Femur (tissue), 1 donor: ENCODE measurements around the gene RAB26.
A peak's percentile ranks its signal among the peaks of the same experiment; 100 is the strongest.
"Not testable (repeated sequence)": the region's sequence is repeated elsewhere in the genome, so short reads cannot be mapped to it uniquely, and the experiment has no call there.

Source experiments
- DNase-seq: peaks from one replicate; pipeline ENCODE4 v3.0.0-alpha.2; 2017

RAB26 gene, protein sequence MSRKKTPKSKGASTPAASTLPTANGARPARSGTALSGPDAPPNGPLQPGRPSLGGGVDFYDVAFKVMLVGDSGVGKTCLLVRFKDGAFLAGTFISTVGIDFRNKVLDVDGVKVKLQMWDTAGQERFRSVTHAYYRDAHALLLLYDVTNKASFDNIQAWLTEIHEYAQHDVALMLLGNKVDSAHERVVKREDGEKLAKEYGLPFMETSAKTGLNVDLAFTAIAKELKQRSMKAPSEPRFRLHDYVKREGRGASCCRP

GRCh38 chr16:2147981-2148671 lies at the start of gene RAB26:
Gene RAB26 (plus strand): TSS chr16:2148625. CDS start chr16:2148784, 159 bp downstream.
- peak; percentile 86 for DNase-seq

DNA sequence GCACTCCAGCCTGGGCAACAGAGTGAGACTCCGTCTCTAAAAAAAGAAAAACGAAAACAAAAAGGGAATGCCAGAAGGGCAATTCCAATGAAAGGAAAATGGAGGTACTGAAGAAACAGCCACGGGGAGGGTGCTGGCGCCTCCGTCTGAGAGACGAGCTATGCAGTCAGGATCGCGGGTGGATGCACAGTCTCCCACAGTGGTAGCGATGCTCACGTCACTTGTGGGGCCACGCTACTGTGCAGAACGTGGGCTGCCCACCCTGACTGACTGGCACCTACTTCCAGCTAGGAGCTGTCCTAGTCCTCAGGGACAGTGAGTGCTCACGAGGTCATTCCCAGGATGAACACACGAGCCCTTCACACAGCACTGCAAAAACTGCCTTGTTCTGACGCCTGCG lies 46.8 kb upstream of the RAB26 start:
- not testable (repeated sequence) for DNase-seq

DNA sequence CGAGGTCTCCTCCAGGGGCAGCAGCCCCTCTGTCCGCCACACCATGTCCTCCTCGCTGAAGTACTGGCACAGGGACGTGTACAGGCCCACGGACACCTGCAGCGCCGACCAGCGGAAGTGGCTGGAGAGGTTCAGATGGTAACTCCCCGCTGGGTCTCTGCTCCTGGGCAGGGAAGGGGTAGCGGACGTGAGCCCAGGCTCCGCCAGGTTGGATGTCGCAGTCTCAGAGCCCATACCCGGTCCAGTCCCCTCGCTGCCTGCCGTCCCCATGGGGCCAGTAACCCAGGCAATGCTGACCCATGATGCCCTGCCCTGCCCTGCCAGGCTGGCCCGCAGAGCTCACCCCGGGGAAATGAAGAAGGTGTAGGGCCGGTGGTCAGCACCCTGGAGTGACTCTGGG lies 46.0 kb upstream of the RAB26 start:
- DNase-seq: no peak

GRCh38 chr16:2104464-2104863 lies 44.0 kb upstream of the RAB26 start:
- DNase-seq: not testable (repeated sequence)

DNA sequence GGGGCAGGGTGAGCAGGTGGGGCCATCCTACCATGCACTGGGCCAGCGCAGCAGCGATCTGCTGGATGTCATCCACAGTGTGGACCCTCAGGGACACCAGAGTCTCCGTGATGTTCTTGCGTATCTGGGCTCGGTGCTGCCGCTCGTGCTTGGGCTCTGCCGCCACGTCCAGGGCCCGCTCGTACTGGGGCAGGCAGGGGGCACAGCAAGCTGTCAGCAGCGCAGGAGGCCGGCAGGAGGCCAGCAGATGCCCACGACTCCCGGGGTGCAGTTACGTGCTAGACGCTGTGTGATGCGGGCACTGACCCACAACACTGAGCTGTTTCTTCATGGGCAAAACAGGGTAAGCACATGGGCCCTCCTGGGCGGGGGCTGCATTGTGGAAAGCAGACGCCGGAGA lies 43.1 kb upstream of the RAB26 start:
- not testable (repeated sequence) for DNase-seq

DNA sequence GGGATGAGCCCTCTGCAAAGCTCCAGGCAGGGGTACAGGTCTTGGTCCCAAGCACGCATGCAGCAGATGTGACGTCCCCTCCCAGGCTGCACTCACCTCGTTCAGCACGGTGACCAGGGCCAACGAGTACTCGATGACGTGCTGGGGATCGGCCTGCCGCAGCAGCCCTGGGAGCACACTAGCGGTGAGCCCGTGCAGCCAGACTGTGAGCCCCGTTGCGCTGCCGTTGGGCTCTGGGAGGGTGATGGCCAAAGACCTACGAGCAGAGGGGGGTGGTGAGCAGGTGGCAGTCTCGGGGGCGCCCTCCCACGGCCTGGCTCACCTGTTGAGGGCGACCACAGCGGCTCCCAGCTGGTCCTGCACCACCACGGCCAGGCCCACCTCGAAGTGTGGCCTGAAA lies 42.7 kb upstream of the RAB26 start:
- not testable (repeated sequence) for DNase-seq

DNA sequence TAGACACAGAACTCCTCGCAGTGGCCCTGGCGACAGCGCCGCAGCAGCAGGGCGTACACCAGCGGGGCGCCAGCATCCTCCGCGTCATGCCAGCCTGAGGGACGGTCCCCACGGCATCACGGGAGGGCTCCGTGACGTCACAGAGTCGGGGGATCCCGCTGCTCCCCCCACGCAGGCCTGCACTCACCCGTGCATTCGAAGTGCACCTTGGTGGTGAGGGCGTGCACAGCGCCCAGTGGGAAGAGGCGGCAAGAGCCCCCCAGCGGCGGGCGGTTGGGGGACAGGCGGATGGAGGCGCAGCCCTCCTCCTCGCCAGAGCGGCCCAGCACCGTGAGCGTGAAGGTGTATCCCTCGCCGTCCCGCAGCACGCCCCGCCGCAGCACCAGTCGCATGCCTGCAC lies 42.2 kb upstream of the RAB26 start:
- DNase-seq: not testable (repeated sequence)

DNA sequence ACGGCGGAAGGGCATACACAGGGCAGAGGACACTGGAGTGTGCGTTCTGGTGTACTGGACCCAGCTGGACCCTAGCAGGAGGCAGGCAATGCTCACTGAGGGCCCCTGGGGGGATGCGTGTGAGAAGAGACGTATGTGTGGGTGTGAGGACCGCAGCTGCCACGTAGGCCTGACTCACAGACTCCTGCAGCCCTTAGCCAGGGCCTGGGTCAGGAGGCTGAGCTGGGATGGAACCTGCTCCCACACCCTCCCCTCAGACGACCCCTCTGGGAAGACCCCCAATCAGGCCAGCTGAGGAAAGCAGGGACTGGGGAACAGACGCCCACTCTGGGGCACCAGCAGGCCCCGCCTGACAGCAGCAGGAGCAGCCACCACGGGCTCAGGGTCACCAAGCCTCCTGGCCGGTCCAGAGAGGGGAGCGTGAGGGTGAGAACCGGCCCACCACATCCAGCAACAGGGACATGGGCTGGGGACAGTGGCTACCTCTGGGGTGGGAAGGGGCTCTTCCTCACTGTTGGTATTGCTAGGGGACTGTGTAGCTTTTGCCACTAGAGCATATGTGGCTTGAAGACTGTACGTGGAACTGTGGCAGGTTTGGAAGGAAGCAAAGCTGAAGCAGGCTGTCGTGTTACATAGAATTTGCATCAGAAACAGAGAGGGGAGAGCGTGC lies 41.2 kb upstream of the RAB26 start:
- not testable (repeated sequence) for DNase-seq

- DNase-seq: not testable (repeated sequence)
These were observed 40.7 kb upstream of the RAB26 start for GRCh38 chr16:2107791-2108125.

- not testable (repeated sequence) for DNase-seq
These were observed 39.8 kb upstream of the RAB26 start for GRCh38 chr16:2108446-2109270.

DNA sequence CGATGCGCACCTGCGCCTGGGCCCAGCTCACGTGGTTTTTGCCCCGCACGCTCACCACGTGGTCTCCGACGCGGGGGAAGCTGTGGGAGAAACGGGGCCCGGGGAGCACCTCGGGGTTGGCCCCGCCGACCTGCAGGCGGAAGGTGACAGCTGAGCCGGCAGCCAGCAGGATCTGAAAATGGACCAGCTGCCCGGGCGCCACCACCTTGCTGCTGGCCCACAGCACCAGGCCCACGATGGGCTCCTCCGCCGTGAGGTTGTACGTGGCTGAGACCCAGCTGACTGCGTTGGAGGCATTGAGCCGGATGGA lies 39.2 kb upstream of the RAB26 start:
- DNase-seq: not testable (repeated sequence)

GRCh38 chr16:2109872-2110271 lies 38.6 kb upstream of the RAB26 start:
- DNase-seq: not testable (repeated sequence)

GRCh38 chr16:2110332-2111008 lies 38.0 kb upstream of the RAB26 start:
- DNase-seq: not testable (repeated sequence)

DNA sequence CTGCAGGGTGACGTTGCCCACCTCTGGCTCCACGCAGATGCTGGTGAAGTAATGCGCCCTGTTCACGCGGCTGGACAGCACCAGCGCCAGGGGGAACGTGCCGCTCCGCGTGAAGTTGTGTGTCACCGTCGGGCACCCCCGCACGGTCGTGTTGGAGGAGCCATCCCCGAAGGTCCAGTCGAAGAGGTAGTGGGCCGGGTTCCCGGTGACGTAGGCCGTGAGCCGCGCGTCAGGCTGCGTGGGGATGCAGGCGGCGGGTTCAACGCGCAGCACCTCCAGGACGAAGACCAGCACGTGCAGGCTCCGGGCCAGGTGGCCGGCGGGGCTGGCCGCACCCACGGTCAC lies 37.4 kb upstream of the RAB26 start:
- not testable (repeated sequence) for DNase-seq

- DNase-seq: not testable (repeated sequence)
These were observed 36.8 kb upstream of the RAB26 start for GRCh38 chr16:2111412-2112335.

DNA sequence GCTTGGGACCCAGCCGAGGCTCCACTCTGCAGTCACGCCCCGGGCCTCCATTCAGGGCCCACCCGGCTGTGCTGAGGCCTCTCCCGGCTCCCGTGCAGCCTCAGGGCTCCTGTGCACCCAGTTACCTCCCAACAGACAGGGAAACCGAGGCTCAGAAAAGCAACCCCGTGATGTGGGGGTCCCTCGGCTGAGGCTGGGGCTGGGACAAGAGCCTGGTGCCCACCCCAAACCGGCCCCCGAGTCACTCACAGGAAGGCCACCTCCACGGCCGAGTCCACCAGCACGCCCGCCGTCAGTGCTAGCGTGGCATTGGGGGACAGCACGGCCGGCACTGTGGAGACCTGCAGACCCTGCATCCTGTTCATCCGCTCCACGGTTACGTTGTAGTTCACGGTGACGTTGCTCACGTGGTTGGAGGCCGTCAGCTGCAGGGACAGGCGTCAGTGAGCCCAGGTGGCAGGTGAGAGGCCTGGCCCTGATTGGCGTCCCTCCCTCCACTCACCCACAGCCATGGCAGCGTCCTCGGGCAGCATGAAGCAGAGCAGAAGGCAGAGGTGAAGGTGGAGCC lies 35.8 kb upstream of the RAB26 start:
- DNase-seq: not testable (repeated sequence)

DNA sequence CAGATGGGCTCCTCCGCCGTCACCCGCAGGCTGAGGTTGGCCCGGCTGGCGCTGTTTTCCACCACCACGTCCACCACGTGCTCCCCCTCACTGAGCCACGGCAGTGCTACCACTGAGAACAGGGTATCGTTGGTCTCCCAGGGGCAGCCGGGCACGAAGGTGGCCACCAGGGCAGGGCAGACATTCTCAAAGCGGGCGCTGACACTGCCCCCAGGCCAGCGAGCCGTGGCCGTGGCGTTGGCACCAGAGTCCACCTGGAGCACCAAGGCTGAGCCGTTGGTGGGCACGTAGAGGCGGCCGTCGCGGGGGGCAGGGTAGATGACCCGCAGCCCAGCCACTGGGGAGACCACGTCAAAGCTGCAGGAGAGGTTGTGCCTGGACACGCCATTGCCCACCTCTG lies 34.2 kb upstream of the RAB26 start:
- not testable (repeated sequence) for DNase-seq

DNA sequence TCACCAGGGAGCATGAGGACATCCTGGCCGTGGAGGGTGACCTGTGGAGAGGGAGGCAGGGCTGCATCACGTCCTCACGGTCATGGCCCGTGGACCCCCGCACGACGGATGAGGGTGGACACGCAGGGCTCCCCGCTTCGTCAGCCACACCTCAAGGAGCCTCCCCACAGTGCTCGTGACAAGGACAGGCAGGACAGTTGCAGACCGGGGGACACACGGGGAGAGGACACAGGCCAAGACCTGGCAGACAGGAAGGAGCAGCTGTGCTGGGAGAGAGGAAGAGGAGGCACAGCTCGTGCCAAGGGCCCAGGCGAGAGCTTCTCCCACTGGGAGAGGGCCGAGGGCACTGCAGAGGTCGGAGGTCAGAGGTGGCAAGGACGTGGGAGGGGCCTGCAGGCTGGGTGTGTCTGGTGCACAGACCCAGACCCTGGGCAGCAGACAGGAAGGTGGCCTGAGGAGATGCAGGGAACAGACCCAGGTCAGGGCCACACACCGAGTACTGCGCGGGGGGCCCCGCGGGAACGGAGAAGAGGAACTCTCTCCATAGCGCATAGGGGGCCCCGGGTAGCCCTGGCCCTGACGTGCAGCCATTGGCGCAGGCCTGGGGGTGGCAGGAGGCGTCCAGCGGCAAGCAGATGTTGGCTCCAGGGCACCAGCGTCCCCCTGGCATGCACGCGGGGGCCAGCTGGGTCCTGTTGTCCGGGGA lies 33.4 kb upstream of the RAB26 start:
- not testable (repeated sequence) for DNase-seq

GRCh38 chr16:2115591-2115973 lies 32.8 kb upstream of the RAB26 start:
- DNase-seq: no peak

DNA sequence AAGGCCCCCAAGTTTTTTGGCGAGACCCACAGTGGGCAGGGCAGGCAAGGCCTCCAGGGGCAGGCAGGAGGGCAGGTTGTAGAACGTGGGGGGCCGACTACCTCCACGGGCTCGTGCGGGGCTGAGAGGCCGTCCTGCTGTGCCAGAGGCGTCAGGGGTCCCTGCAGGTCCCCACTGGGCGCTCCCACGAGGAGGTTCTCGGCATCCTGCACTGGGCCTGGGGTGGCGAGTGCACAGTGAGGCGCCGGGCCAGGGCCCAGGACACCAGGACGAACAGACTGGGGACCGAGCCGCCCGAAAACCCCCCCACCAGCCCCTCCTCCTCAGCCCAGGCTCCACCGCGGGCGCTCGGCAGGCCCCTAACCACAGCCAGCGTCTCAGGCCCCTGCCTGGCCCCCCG lies 32.0 kb upstream of the RAB26 start:
- DNase-seq: not testable (repeated sequence)

- DNase-seq: not testable (repeated sequence)
These were observed 31.1 kb upstream of the RAB26 start for GRCh38 chr16:2117341-2117740.
